Stimulated activated naive CD8-positive, alpha-beta T cell treated with anti-CD3 and anti-CD28 coated beads, Interleukin-15, Interleukin-2, amounts not matched to agents 100 ng/mL and 50 ng/mL, for 24 hours (primary cell): ENCODE data around the gene TOMM6.
"Not testable (repeated sequence)": the region's sequence is repeated elsewhere in the genome, so short reads cannot be mapped to it uniquely, and the experiment has no call there.

Experiments used
- H3K27ac Mint-ChIP-seq: one replicate; pipeline ENCODE4 v1.8.0; 2021; ENCODE audit warnings: mild to moderate bottlenecking, mixed read lengths
- H3K27me3 Mint-ChIP-seq: one replicate; pipeline ENCODE4 v1.8.0; 2021; ENCODE audit warnings: mixed read lengths
- H3K36me3 Mint-ChIP-seq: one replicate; pipeline ENCODE4 v1.8.0; 2021; ENCODE audit warnings: low read depth, mixed read lengths
- H3K4me1 Mint-ChIP-seq: one replicate; pipeline ENCODE4 v1.8.0; 2021; ENCODE audit warnings: low read depth, mixed read lengths
- H3K4me3 Mint-ChIP-seq: one replicate; pipeline ENCODE4 v1.8.0; 2021; ENCODE audit warnings: mild to moderate bottlenecking, mixed read lengths
- H3K9me3 Mint-ChIP-seq: one replicate; pipeline ENCODE4 v1.8.0; 2021; ENCODE audit warnings: mixed read lengths

Gene TOMM6

DNA sequence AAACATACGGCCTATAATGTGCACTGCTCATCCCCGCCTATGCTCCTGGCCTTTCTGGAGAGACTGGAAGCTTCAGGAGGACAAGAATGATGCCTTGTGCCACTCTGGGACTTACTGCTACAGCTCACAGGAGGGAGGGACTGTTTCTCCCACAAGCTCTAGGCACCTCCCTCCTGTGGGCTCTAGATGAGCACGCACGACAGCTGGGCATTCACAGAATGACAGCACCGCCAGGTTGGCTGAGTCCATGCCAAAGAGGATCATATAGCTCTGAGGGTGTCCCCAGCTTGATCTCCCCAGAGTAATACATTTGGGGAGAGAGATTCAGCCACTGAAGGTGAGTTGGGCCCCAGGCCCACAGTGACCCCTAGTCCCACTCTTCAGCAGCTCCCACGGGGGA lies 30.2 kb upstream of the TOMM6 start:
- H3K27me3 Mint-ChIP-seq: no peaks in the 10 kb centered on the region
- H3K4me3 Mint-ChIP-seq: no peak overlapping the region
- no peaks in the 10 kb centered on the region for H3K4me1 Mint-ChIP-seq
- no peak overlapping the region for H3K27ac Mint-ChIP-seq
- H3K9me3 Mint-ChIP-seq: no peaks in the 10 kb centered on the region
- H3K36me3 Mint-ChIP-seq: no peaks in the 10 kb centered on the region

DNA sequence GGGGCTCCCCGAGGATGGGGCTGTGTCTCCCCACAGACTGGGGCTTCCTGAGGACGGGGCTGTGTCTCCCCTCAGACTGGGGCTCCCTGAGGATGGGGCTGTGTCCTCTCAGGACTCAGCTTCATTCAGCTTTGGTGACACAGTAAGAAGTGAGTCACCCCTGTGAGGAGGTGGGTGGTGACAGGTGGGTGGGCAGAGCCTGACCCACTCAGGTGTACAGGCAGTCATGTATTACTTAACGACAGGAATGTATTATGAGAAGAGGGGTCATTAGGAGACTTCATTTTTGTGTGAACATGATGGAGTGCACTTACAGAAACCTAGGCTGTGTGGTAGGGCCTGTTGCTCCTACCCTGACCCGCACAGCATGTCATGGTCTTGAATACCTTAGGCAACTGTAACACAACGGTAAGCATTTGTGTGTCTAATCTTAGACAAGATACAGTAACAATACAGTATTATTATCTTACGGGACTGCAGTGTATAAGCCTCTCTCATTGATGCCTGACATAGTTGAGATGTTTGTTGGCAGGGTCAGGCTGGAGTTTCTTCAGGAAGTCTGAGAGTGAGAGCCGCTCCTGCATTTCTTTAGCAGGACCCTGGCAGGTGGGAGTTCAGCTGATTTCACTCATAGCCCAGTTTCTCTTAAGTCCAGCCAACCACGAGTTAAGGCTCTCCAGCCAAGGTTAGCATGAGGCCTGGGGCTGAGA lies 29.4 kb upstream of the TOMM6 start:
- Mint-ChIP-seq H3K4me3 (no peak overlapping the region), H3K36me3 (no peaks in the 10 kb centered on the region), H3K4me1 (no peaks in the 10 kb centered on the region), H3K9me3 (no peaks in the 10 kb centered on the region), H3K27me3 (no peaks in the 10 kb centered on the region), H3K27ac (no peak overlapping the region)

DNA sequence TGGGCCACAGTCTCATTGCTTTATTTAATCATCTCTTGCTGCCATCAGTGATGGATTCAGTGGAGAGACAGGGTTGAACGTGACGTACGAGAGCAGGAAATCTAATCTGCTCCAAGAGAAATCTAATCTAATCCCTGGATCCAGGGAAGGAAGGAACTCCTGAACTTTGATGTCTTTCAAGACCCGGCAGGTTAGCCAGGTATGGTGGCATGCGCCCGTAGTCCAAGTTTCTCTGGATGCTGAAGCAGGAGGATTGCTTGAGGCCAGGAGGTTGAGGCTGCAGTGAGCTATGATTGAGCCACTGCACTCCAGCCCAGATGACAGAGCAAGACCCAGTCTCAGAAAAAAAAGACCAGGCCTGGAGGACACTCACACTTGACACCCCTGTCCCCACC lies 28.9 kb upstream of the TOMM6 start:
- H3K4me3 Mint-ChIP-seq: no peak overlapping the region
- H3K4me1 Mint-ChIP-seq: no peaks in the 10 kb centered on the region
- no peaks in the 10 kb centered on the region for H3K9me3 Mint-ChIP-seq
- H3K36me3 Mint-ChIP-seq: no peaks in the 10 kb centered on the region
- H3K27ac Mint-ChIP-seq: no peak overlapping the region
- H3K27me3 Mint-ChIP-seq: no peaks in the 10 kb centered on the region

DNA sequence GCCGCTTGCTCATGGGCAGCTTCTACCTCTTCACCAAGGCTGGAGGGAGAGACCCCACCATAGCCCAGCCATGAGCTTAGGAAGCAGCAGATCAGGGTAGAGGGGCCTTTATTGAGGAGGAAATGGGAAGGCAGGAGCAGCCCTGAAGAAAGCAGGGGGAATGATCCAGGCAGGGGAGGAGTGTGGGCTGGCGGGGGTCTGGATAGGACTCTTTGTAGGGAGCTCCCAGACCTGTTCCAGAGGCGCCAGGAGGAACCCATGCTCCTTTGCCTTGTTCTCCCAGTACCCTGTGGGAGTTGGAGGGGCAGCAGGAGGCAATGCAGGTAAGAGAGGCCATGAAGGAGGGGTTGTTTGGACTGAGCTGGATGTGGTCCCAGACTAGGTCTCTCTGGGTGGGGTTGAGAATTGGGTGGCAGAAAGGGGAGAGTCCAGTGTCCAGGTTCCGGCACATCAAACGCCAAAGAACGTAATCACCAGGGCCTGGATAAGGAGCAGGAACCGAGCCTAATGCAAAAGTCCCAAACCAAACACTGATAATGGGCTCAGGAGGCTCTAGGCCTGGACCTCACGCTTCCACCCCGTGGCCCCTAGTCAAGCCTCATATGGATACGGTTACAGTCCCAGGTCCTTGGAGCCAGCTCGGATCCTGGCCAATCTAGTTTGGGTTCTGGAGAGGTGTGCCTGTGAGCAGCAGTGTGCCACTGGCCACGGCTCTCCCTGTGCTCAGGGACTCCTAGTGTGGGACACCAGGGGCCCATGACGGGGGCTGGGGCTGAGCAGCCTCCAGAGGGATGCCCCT lies 28.2 kb upstream of the TOMM6 start:
- H3K27me3 Mint-ChIP-seq: no peaks in the 10 kb centered on the region
- no peaks in the 10 kb centered on the region for H3K36me3 Mint-ChIP-seq
- H3K27ac Mint-ChIP-seq: no peak overlapping the region
- H3K9me3 Mint-ChIP-seq: no peaks in the 10 kb centered on the region
- H3K4me3 Mint-ChIP-seq: no peak overlapping the region
- no peaks in the 10 kb centered on the region for H3K4me1 Mint-ChIP-seq

DNA sequence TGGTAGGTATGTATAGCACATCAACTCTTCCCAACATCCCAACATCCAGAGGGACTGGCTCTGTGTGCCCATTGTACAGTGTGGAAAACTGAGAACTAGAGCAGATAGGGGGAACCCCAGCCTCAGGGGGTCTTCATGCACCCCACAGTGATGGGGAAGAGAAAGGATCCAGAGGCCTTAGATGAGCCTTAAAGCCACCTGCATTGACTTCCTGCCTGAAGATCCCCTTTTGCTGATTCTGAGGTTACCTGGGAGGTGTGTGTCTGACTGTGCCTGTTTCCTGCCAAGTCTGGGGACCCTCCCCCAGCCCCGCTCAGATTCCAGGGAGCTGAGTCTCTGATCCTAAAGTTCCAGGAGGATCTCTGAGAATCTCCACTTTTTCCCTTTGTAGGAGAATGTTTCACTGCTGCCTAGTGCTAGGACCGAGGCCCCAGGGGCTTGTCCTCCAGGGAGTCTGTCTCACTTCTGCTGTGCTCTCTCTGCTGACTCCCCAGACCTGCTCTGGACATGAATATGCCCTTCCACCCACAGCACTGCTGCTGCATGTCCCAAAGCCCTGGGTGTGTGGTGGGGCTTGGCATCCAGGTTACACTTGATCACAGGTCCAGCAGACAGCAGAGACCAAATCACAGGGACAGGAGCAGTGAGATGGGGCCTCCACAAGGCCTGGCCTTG lies 27.5 kb upstream of the TOMM6 start:
- no peak overlapping the region for H3K27ac Mint-ChIP-seq
- no peaks in the 10 kb centered on the region for H3K9me3 Mint-ChIP-seq
- H3K27me3 Mint-ChIP-seq: no peaks in the 10 kb centered on the region
- no peaks in the 10 kb centered on the region for H3K4me1 Mint-ChIP-seq
- H3K36me3 Mint-ChIP-seq: no peaks in the 10 kb centered on the region
- H3K4me3 Mint-ChIP-seq: no peak overlapping the region

DNA sequence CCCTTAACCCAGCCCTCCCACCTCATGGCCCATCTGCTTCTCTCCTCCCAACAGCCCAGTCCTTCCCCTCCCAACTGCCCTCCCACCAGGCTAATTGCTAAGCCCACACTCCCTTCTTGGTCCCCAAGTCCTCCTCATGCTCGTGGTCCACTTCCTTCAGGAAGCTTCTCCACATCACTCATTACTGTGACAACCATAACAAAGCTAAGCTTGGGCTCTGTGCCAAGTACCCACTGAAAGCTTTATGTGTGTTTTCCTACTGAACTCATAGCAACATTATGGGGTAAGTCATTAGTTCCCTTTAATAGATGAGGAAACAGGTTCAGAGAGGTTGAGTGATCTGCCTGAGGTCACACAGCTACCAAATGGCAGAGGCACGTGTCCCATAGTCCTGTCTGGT lies 24.0 kb upstream of the TOMM6 start:
- no peaks in the 10 kb centered on the region for H3K9me3 Mint-ChIP-seq
- no peak overlapping the region for H3K4me3 Mint-ChIP-seq
- no peaks in the 10 kb centered on the region for H3K4me1 Mint-ChIP-seq
- no peaks in the 10 kb centered on the region for H3K36me3 Mint-ChIP-seq
- H3K27ac Mint-ChIP-seq: no peak overlapping the region
- H3K27me3 Mint-ChIP-seq: no peaks in the 10 kb centered on the region

DNA sequence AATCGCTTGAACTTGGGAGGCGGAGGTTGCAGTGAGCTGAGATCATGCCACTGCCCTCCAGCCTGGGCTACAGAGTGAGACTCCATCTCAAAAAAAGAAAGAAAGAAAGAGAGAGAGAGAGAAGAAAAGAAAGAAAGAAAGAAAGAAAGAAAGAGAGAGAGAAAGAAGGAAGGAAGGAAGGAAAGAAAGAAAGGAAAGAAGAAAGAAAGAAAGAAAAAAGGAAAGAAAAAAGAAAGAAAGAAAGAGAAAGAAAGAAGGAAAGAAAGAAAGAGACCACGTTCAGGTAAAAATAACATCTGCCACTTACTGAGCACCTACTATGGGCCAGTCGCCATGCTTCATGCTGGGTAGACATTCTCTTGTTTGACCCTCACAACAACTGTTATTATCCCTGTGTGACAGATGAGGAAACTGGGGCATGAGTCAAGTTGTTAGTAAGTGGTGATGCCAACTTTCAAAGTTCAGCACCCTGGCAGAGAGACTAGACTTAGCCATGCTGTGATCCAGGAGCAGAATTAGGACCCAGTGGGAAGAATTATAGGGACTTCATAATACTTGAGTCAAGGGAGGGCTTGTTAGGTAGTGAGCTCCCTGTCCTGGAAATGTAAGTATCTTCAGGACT lies 21.3 kb upstream of the TOMM6 start:
- H3K4me3 Mint-ChIP-seq, H3K36me3 Mint-ChIP-seq, H3K27me3 Mint-ChIP-seq, H3K9me3 Mint-ChIP-seq, H3K4me1 Mint-ChIP-seq: not testable (repeated sequence)
- H3K27ac Mint-ChIP-seq: peak overlapping the region; percentile 45

DNA sequence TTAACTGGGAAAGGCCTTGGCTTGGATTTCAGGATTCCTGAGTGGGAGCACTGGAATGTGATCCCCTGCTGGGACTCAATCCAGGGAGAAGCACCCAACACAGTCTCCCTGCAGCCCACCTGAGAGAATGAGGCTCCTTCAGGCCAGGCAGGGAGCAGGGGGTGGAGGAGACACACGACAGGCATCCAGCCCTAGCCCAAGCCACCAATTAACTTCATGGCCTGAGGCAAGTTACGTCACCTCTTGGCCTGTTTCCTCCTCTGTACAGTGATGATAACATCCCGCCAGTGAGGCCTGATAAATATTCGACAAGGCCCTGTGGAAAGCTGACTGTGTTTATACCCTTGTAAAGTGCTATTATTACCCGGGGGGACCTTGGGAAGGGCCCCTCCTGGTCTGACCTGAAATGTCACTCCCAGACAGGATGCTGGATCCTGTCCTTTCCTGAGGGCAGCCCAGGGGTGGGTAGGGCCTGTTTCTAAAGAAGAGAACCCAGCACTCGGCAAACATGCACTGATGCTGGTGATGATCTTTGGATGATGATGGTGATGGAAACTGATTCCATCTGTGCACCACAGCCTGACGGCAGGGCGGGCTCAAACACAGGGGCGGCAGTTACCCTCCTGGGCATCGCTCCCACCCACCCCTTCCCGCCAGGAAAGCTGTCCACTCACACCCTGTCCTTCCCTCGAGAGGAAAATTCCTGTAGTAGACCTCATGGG lies 20.2 kb upstream of the TOMM6 start:
- no peaks in the 10 kb centered on the region for H3K27me3 Mint-ChIP-seq
- no peak overlapping the region for H3K27ac Mint-ChIP-seq
- H3K4me3 Mint-ChIP-seq: no peak overlapping the region
- H3K9me3 Mint-ChIP-seq: no peaks in the 10 kb centered on the region
- H3K4me1 Mint-ChIP-seq: peaks cover 3% of the 10 kb centered on the region
- H3K36me3 Mint-ChIP-seq: peaks cover 12% of the 10 kb centered on the region

DNA sequence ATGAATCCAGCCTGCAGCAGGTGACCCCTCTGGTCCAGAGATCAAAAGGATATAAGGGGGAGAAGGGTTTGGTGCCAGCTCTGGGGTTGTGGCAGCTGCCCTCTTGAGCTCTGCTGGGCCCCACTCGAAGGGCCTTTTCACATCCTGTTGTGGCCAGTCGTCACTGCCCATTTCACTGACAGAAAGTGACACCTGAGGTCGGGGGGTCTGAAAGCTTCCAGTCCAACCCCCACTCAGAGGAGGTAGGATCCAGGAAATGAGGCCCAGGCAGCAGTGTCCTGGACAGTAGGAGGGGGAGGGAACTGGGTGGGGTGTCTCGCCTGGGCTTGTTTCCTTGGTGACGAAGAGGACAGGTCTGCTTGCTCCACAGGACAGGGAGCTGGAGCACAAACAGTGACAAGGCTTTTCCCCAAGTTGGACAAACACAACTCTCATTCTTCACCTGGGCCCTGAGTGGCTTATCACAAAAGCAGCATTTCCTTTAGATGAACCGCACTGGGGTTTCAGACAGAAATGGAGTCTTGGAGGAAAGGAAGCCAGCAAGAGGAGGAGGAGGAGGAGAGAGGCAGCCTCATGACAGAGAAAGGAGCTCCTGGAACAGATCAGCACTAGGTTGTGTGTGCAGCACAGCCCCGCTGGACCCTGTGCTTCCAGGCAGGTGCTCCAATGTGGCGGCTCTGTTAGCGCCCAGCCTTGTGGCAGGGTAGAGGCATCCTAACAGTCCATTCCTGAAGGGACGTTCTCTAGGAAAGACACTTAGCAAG lies 18.8 kb upstream of the TOMM6 start:
- Mint-ChIP-seq H3K4me1 (peaks cover 3% of the 10 kb centered on the region), H3K4me3 (no peak overlapping the region), H3K27me3 (no peaks in the 10 kb centered on the region), H3K27ac (no peak overlapping the region), H3K9me3 (no peaks in the 10 kb centered on the region), H3K36me3 (peaks cover 14% of the 10 kb centered on the region)

DNA sequence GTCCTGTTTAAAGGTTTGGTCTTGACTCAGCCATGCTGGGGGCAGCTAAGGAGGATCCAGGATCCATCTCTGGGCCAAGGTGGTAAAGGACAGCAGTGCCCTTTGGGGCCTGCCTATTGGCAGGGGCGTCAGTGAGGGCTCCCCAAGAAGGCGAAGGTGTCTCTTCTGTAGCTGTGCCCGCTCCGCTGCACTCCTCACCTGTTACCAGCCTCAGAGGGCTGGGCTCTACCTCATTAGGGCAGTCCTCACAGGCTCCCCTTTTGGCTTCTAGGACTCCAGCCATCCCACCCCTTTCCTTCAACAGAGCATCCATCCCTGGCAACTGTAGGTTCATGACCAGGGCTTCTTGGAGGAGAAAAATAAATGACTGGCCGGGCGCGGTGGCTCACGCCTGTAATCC lies 18.1 kb upstream of the TOMM6 start:
- H3K4me3 Mint-ChIP-seq: no peak overlapping the region
- no peak overlapping the region for H3K27ac Mint-ChIP-seq
- H3K9me3 Mint-ChIP-seq: no peaks in the 10 kb centered on the region
- peaks cover 18% of the 10 kb centered on the region for H3K36me3 Mint-ChIP-seq
- H3K4me1 Mint-ChIP-seq: peaks cover 3% of the 10 kb centered on the region
- H3K27me3 Mint-ChIP-seq: no peaks in the 10 kb centered on the region

DNA sequence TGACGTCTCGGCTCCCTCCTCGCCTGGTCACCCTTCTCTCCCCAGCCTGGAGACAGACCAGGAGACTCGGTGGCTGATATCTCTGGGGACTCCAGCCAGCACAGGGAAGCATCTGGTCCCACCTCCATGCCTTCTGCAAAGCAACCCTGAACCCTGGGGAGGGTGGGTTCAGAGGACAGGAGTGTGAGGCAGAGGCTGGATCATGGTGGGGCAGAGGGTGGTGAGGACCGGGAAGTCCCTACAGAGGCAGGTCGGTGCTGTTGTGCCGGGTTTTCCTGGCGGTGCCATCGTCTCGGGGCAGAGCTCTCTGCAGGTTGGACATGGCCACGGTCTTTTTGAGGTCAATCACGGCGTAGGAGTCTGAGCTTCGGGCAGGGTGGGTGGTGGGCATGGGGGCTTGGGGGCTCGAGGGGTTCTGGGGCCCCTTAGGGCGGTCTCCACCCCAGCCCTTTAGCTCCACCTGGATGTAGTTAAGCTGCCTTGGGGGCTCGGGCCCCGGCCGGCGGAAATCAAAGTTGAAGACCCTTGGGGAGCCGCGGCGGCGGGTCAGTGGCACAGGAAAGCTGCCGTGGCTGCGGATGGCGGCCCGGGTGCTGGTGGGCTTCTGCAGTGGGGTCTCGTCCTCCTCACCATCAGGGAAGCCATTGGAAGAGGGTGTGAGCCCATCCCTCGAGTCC lies 17.0 kb upstream of the TOMM6 start:
- no peaks in the 10 kb centered on the region for H3K9me3 Mint-ChIP-seq
- no peaks in the 10 kb centered on the region for H3K27me3 Mint-ChIP-seq
- H3K4me1 Mint-ChIP-seq: peaks cover 3% of the 10 kb centered on the region
- no peak overlapping the region for H3K4me3 Mint-ChIP-seq
- H3K27ac Mint-ChIP-seq: no peak overlapping the region
- peaks cover 18% of the 10 kb centered on the region for H3K36me3 Mint-ChIP-seq

DNA sequence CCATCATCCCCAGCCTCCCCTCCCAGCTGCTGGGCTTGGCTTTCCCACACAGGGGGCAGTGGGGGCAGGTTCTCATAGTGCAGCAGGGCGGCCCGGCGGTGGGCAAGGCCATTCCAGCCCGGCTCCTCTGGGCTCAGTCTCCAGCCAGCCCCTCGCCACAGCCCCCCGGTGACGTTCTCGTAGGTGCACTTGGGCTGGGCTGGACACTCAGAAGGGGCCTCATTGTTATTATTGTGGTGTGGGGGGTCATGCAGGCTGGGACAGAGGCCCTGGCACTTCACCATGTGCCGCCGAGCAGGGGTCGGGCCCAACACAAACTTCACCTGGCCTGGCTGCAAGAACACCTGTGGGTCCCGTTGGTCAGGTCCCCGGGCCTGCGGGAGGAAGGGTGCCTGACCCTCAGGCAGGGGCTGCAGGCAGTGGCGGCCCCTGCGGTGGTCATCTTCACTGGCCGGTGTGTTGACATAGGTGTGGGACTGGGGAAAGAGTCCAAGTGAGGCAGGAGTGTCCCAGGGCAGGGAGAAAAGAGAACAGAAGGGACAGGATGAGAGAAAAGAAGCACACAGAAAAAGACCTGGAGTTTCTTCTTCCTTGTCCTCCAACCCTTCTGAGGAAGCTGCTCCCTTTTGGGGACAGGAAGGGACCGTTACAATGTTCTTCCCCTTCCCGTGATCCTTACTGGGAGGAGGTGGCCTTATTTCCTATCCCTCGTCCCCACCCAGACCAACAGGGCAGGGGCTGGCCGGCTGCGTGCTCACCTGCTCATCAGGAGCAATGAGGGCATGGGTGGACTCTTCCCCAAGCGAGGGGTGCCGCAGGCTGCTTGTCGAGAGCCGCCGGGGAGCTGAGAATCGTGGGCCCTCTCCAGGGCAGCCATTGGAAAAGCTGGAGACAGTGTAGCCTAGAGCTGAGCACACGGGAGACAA lies 16.2 kb upstream of the TOMM6 start:
- Mint-ChIP-seq H3K4me3 (no peak overlapping the region), H3K27me3 (no peaks in the 10 kb centered on the region), H3K27ac (no peak overlapping the region), H3K4me1 (peaks cover 3% of the 10 kb centered on the region), H3K9me3 (no peaks in the 10 kb centered on the region), H3K36me3 (peaks cover 18% of the 10 kb centered on the region)

DNA sequence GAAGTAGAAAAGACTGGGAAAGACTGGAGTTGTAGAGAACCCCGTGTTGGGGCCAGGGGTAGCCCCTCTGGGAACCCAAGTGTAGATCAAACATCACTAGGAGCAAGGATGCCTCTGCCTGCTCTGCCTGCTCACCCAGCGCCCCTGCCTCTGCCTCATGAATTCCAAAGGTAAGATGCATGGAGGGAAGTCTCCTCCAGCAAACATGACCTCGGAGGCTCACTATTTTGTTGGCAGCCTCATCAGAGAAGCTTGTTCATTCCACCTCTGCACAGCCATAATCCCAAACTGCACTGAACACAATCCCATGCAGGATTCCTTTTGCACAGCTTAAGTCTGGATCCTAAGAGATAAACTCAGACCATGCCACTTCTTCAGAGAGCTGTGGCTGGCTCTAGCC lies 12.7 kb upstream of the TOMM6 start:
- H3K9me3 Mint-ChIP-seq: no peaks in the 10 kb centered on the region
- H3K4me1 Mint-ChIP-seq: peaks cover 10% of the 10 kb centered on the region
- H3K4me3 Mint-ChIP-seq: no peak overlapping the region
- peaks cover 18% of the 10 kb centered on the region for H3K36me3 Mint-ChIP-seq
- H3K27me3 Mint-ChIP-seq: no peaks in the 10 kb centered on the region
- no peak overlapping the region for H3K27ac Mint-ChIP-seq
